MM.1S (cell line): ENCODE data around the gene LEFTY1.

Experiments
- DNase-seq: peaks from one replicate; pipeline ENCODE4 v3.0.0-alpha.2; 2015
- H2AFZ ChIP-seq: fragments of 300-600 bp; sonication (generic); 2 replicates; pipeline ENCODE4 v1.6.0; 2016; ENCODE audit warnings: antibody characterized with exemption, low read length
- H3F3A ChIP-seq: fragments of 300-600 bp; sonication (generic); 2 replicates; pipeline ENCODE4 v1.6.1; 2016; ENCODE audit warnings: mild to moderate bottlenecking, antibody characterized with exemption, low read length, moderate library complexity, mixed read lengths; ENCODE audit not compliant: insufficient read depth
- H3K27ac ChIP-seq: fragments of 300-600 bp; sonication (generic); 2 replicates; pipeline ENCODE4 v1.5.1; 2016; ENCODE audit warnings: mild to moderate bottlenecking, low read length
- H3K27me3 ChIP-seq: fragments of 300-600 bp; sonication (generic); replicated peaks from 2 replicates; pipeline ENCODE4 v1.6.0; 2016; ENCODE audit warnings: low read length; ENCODE audit not compliant: insufficient read depth
- H3K36me3 ChIP-seq: fragments of 300-600 bp; sonication (generic); replicated peaks from 2 replicates; pipeline ENCODE4 v1.6.1; 2016; ENCODE audit warnings: mild to moderate bottlenecking, low read length, mixed read lengths; ENCODE audit not compliant: insufficient read depth
- H3K4me1 ChIP-seq: fragments of 300-600 bp; sonication (generic); 2 replicates; pipeline ENCODE4 v1.6.1; 2016; ENCODE audit warnings: low read length, mixed read lengths
- H3K4me2 ChIP-seq: fragments of 300-600 bp; sonication (generic); 2 replicates; pipeline ENCODE4 v1.6.0; 2016; ENCODE audit warnings: low read depth, low read length
- H3K4me3 ChIP-seq: fragments of 300-600 bp; sonication (generic); 2 replicates; pipeline ENCODE4 v1.5.1; 2016; ENCODE audit warnings: low read length, mixed read lengths
- H3K79me2 ChIP-seq: fragments of 300-600 bp; sonication (generic); 2 replicates; pipeline ENCODE4 v1.6.1; 2016; ENCODE audit warnings: mixed run types, low read length, mixed read lengths
- H3K9ac ChIP-seq: fragments of 300-600 bp; sonication (generic); 2 replicates; pipeline ENCODE4 v1.6.1; 2016; ENCODE audit warnings: low read length, mixed read lengths
- H3K9me2 ChIP-seq: fragments of 300-600 bp; sonication (generic); replicated peaks from 2 replicates; pipeline ENCODE4 v1.6.1; 2016; ENCODE audit warnings: mild to moderate bottlenecking, low read length, mixed read lengths; ENCODE audit not compliant: insufficient read depth
- H3K9me3 ChIP-seq: fragments of 300-600 bp; sonication (generic); replicated peaks from 2 replicates; pipeline ENCODE4 v1.6.1; 2016; ENCODE audit warnings: mild to moderate bottlenecking, low read length, mixed read lengths; ENCODE audit not compliant: insufficient read depth
- H4K20me1 ChIP-seq: fragments of 300-600 bp; sonication (generic); 2 replicates; pipeline ENCODE4 v1.6.1; 2016; ENCODE audit warnings: mild to moderate bottlenecking, low read length, moderate library complexity, mixed read lengths; ENCODE audit not compliant: insufficient read depth
- CTCF ChIP-seq: fragments of 300-600 bp; sonication (generic); IDR thresholded peaks from 2 replicates; pipeline ENCODE4 v1.5.1; 2016; ENCODE audit warnings: antibody characterized with exemption, low read length, mixed read lengths
- EZH2 ChIP-seq: fragments of 300-600 bp; sonication (generic); optimal IDR thresholded peaks from 2 replicates; pipeline ENCODE3; 2017; ENCODE audit warnings: low read depth, mild to moderate bottlenecking, antibody characterized with exemption, low read length, mixed read lengths
- EZH2phosphoT487 ChIP-seq: fragments of 300-600 bp; sonication (generic); IDR thresholded peaks from 2 replicates; pipeline ENCODE4 v1.6.1; 2018; ENCODE audit warnings: antibody characterized with exemption, low read length

The LEFTY1 gene

GRCh38 chr1:225908773-225909172 lies 19.8 kb upstream of the LEFTY1 start:
- no peak for TF ChIP-seq EZH2
- H4K20me1 ChIP-seq, result no peaks in the 10 kb centered on the region
- DNase-seq, result no peak

GRCh38 chr1:225908013-225908640 lies 19.2 kb upstream of the LEFTY1 start:
- no peaks in the 10 kb centered on the region for H3K79me2 ChIP-seq
- no peaks in the 10 kb centered on the region for H3K36me3 ChIP-seq
- TF ChIP-seq CTCF (no peak), EZH2phosphoT487 (no peak), EZH2 (no peak)
- H3K9me2 ChIP-seq, result no peaks in the 10 kb centered on the region
- H3K9me3 ChIP-seq, result no peaks in the 10 kb centered on the region
- no peak overlapping the region for H2AFZ ChIP-seq
- peaks cover 5% of the 10 kb centered on the region; the same call in 1 of the 2 replicates for H3K4me1 ChIP-seq
- H3K9ac ChIP-seq, result no peak overlapping the region
- no peaks in the 10 kb centered on the region for H3F3A ChIP-seq
- H3K4me2 ChIP-seq, result no peak overlapping the region
- no peaks in the 10 kb centered on the region for H3K27me3 ChIP-seq
- no peak overlapping the region for H3K4me3 ChIP-seq
- no peak overlapping the region for H3K27ac ChIP-seq
- no peaks in the 10 kb centered on the region for H4K20me1 ChIP-seq
- no peak for DNase-seq

More at GRCh38 chr1:225908773-225909172, 19.8 kb upstream of the LEFTY1 start:
- Histone ChIP-seq H3K27ac (no peak overlapping the region), H3F3A (no peaks in the 10 kb centered on the region), H3K9me3 (no peaks in the 10 kb centered on the region), H3K79me2 (no peaks in the 10 kb centered on the region), H3K4me1 (peaks cover 5% of the 10 kb centered on the region; the same call in 1 of the 2 replicates), H3K4me3 (no peak overlapping the region), H3K27me3 (no peaks in the 10 kb centered on the region), H2AFZ (no peak overlapping the region), H3K9me2 (no peaks in the 10 kb centered on the region), H3K4me2 (no peak overlapping the region), H3K36me3 (no peaks in the 10 kb centered on the region), H3K9ac (no peak overlapping the region)

DNA sequence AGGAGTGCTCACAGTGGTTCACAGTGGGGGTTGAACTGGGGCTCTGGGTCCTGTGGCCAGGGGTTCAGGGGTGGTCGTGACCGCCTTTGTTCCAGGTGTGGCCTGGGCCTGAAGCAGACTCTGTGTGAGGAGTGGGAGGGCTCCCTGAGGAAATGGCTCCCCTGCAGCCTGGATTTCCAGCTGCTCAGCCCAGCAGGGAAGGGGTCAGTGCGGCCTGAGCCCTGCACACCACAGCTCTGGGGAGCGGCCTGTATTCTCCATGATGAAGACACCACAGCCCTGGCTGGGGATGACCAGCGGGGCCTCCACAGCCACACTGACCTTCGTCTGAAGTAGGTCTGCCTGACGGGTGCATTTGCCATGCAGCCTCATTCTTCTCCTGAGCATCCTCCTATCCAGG lies 18.4 kb upstream of the LEFTY1 start:
- Histone ChIP-seq H3K9ac (no peak overlapping the region), H3K4me1 (peaks cover 5% of the 10 kb centered on the region; the same call in 1 of the 2 replicates), H3K9me2 (no peaks in the 10 kb centered on the region), H3K27me3 (no peaks in the 10 kb centered on the region), H3K27ac (no peak overlapping the region), H3K79me2 (no peaks in the 10 kb centered on the region), H2AFZ (no peak overlapping the region), H3F3A (no peaks in the 10 kb centered on the region), H3K4me2 (no peak overlapping the region), H3K36me3 (no peaks in the 10 kb centered on the region), H3K9me3 (no peaks in the 10 kb centered on the region), H3K4me3 (no peak overlapping the region), H4K20me1 (no peaks in the 10 kb centered on the region)
- DNase-seq, result no peak
- TF ChIP-seq EZH2phosphoT487 (no peak), EZH2 (no peak), CTCF (no peak)

DNA sequence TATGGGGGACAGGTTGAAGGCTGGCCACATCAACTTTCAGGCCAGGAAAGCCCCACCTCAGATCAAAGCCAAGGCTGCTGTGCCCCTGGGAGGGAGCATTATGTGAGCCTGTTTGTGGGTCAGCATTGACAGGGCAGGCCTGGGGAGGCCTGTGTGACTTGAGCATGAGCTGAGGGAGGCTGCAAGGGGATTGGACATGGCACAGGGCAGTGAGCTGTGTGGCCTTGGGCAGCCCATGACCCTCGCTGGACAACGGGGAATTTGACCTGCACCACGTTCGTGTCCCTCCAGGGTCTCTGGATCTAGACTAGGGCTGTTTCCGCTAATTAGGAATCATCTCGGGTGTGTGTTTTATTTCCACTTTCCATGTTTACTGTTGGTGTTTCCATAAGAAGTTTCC lies 17.5 kb upstream of the LEFTY1 start:
- TF ChIP-seq EZH2 (no peak), CTCF (no peak), EZH2phosphoT487 (no peak)
- no peak overlapping the region for H3K9ac ChIP-seq
- H3K27me3 ChIP-seq, result no peaks in the 10 kb centered on the region
- H4K20me1 ChIP-seq, result no peaks in the 10 kb centered on the region
- no peak for DNase-seq
- H3F3A ChIP-seq, result no peaks in the 10 kb centered on the region
- H3K4me1 ChIP-seq, result peaks cover 5% of the 10 kb centered on the region; the same call in 1 of the 2 replicates
- H3K9me3 ChIP-seq, result no peaks in the 10 kb centered on the region
- no peak overlapping the region for H2AFZ ChIP-seq
- H3K4me3 ChIP-seq, result no peak overlapping the region
- H3K27ac ChIP-seq, result no peak overlapping the region
- H3K79me2 ChIP-seq, result no peaks in the 10 kb centered on the region
- no peaks in the 10 kb centered on the region for H3K36me3 ChIP-seq
- H3K4me2 ChIP-seq, result no peak overlapping the region
- no peaks in the 10 kb centered on the region for H3K9me2 ChIP-seq
